ENCODE results near the gene KCNMA1.
A peak's percentile ranks its signal among the peaks of the same experiment; 100 is the strongest.

Gene KCNMA1

GRCh38 chr10:77393411-77393810 is 244.2 kb downstream of the KCNMA1 start:
- TF ChIP-seq GATA3 (IDR thresholded peaks at IDR 0.05; ENCODE audit: low read depth, low read length) (no peak), GATA2 (IDR thresholded peaks at IDR 0.05; ENCODE audit: low read depth, low read length) (no peak)

- TF ChIP-seq GATA3 (IDR thresholded peaks at IDR 0.05; ENCODE audit: low read depth, low read length) = no peak
- TF ChIP-seq GATA2 (IDR thresholded peaks at IDR 0.05; ENCODE audit: low read depth, low read length) = no peak
Observed at GRCh38 chr10:77392851-77393250, 244.8 kb downstream of the KCNMA1 start.

- TF ChIP-seq GATA3 (IDR thresholded peaks at IDR 0.05; ENCODE audit: low read depth, low read length) (no peak), GATA2 (IDR thresholded peaks at IDR 0.05; ENCODE audit: low read depth, low read length) (no peak)
Observed at GRCh38 chr10:77392236-77392721, 245.3 kb downstream of the KCNMA1 start.

- TF ChIP-seq GATA2 (IDR thresholded peaks at IDR 0.05; ENCODE audit: low read depth, low read length) = no peak
- TF ChIP-seq GATA3 (IDR thresholded peaks at IDR 0.05; ENCODE audit: low read depth, low read length) = no peak
Observed at GRCh38 chr10:77391605-77392235, 245.9 kb downstream of the KCNMA1 start.

GRCh38 chr10:77390481-77390891 is 247.1 kb downstream of the KCNMA1 start:
- TF ChIP-seq GATA2 (IDR thresholded peaks at IDR 0.05; ENCODE audit: low read depth, low read length) (0 out of 2 replicates have a peak, but pooled peaks have one; percentile 19), GATA3 (IDR thresholded peaks at IDR 0.05; ENCODE audit: low read depth, low read length) (no peak)

- peak; percentile 75 for TF ChIP-seq GATA2 (IDR thresholded peaks at IDR 0.05; ENCODE audit: low read depth, low read length)
- TF ChIP-seq GATA3 (IDR thresholded peaks at IDR 0.05; ENCODE audit: low read depth, low read length) = 0 out of 2 replicates have a peak, but pooled peaks have one; percentile 37
Observed at GRCh38 chr10:77388571-77389100, 249.0 kb downstream of the KCNMA1 start.

- TF ChIP-seq GATA2 (IDR thresholded peaks at IDR 0.05; ENCODE audit: low read depth, low read length) (no peak), GATA3 (IDR thresholded peaks at IDR 0.05; ENCODE audit: low read depth, low read length) (no peak)
Observed at GRCh38 chr10:77387247-77387646, 250.4 kb downstream of the KCNMA1 start.

- TF ChIP-seq GATA2 (IDR thresholded peaks at IDR 0.05; ENCODE audit: low read depth, low read length) = no peak
- no peak for TF ChIP-seq GATA3 (IDR thresholded peaks at IDR 0.05; ENCODE audit: low read depth, low read length)
Observed at GRCh38 chr10:77386838-77387237, 250.8 kb downstream of the KCNMA1 start.

- TF ChIP-seq GATA3 (IDR thresholded peaks at IDR 0.05; ENCODE audit: low read depth, low read length) (no peak), GATA2 (IDR thresholded peaks at IDR 0.05; ENCODE audit: low read depth, low read length) (no peak)
Observed at GRCh38 chr10:77386365-77386764, 251.2 kb downstream of the KCNMA1 start.

GRCh38 chr10:77385315-77385714 is 252.3 kb downstream of the KCNMA1 start:
- TF ChIP-seq GATA3 (IDR thresholded peaks at IDR 0.05; ENCODE audit: low read depth, low read length) = no peak
- TF ChIP-seq GATA2 (IDR thresholded peaks at IDR 0.05; ENCODE audit: low read depth, low read length) = no peak

- no peak for TF ChIP-seq GATA3 (IDR thresholded peaks at IDR 0.05; ENCODE audit: low read depth, low read length)
- TF ChIP-seq GATA2 (IDR thresholded peaks at IDR 0.05; ENCODE audit: low read depth, low read length) = no peak
Observed at GRCh38 chr10:77383861-77384553, 253.6 kb downstream of the KCNMA1 start.

GRCh38 chr10:77381750-77382149 is 255.9 kb downstream of the KCNMA1 start:
- TF ChIP-seq GATA2 (IDR thresholded peaks at IDR 0.05; ENCODE audit: low read depth, low read length) = no peak
- TF ChIP-seq GATA3 (IDR thresholded peaks at IDR 0.05; ENCODE audit: low read depth, low read length) = no peak

GRCh38 chr10:77380723-77381122 is 256.9 kb downstream of the KCNMA1 start:
- TF ChIP-seq GATA2 (IDR thresholded peaks at IDR 0.05; ENCODE audit: low read depth, low read length) (no peak), GATA3 (IDR thresholded peaks at IDR 0.05; ENCODE audit: low read depth, low read length) (no peak)

GRCh38 chr10:77380191-77380590 is 257.4 kb downstream of the KCNMA1 start:
- TF ChIP-seq GATA2 (IDR thresholded peaks at IDR 0.05; ENCODE audit: low read depth, low read length) (no peak), GATA3 (IDR thresholded peaks at IDR 0.05; ENCODE audit: low read depth, low read length) (no peak)

Measured in SH-SY5Y (cell line).